HG02678 (cell line): Measurements from ENCODE around the gene TTC16.
"Not testable (repeated sequence)": the region's sequence is repeated elsewhere in the genome, so short reads cannot be mapped to it uniquely, and the experiment has no call there.

Experiments used
- ATAC-seq: cut with Tn5 transposase; IDR thresholded peaks from one replicate; pipeline ENCODE4 v1.9.1; 2021; ENCODE audit warnings: mild to moderate bottlenecking, moderate library complexity; ENCODE audit not compliant: unreplicated experiment

The TTC16 gene

GRCh38 chr9:127780126-127780885 lies 64.4 kb downstream of the TTC16 start:
- ATAC-seq: no peak

GRCh38 chr9:127780909-127781308 lies 65.0 kb downstream of the TTC16 start:
- ATAC-seq: not testable (repeated sequence)
